ENCODE data around the gene HRCT1.

Gene HRCT1

GRCh38 chr9:35942286-35942685 is 36.3 kb downstream of the HRCT1 start:
- no peak for DNase-seq (ENCODE audit: low read depth, low spot score)

GRCh38 chr9:35944173-35944572 is 38.2 kb downstream of the HRCT1 start:
- DNase-seq (ENCODE audit: low read depth, low spot score) = no peak

DNA sequence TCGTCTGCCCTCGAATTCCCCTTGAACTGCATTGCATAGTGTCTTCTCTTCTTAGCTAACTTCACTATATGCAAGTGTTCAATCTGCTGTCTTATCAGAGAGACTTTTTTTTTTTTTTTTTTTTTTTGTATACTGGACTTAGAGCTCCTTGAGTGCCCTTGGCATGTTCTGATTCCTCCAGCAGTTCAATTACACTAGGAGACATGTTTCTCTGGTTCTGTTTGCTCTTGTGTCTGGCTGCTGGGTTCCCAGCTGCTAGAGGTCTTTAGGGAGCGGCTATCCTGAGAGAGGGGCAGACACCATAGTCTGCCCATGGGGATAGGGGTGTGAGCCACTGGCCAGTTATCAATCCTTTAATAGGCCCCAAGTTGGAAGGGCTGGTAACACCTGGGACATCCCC is 38.8 kb downstream of the HRCT1 start:
- no peak for DNase-seq (ENCODE audit: low read depth, low spot score)

GRCh38 chr9:35945341-35946018 is 39.5 kb downstream of the HRCT1 start:
- peak; percentile 31 for DNase-seq (ENCODE audit: low read depth, low spot score)

GRCh38 chr9:35948451-35948850 is 42.4 kb downstream of the HRCT1 start:
- no peak for DNase-seq (ENCODE audit: low read depth, low spot score)

DNA sequence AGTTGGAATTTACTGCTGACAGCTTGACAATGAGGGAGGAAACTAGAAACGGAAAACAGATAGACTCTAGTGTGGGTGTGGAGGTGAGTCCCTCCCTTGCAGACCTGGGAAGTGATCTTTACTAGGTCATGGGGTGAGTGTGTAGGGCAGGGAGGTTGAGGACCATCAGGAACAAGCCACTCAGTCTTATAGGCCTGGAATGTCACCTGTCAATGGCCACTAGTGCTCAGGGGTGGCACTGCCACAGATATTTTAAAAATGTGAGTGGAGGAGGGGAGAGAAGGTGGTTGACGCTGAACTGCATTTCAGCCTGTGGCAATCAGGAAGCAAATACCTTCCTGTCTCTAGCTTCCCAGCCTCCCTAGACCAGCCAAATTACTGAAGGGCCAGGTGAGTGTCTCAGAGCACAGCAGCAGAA is 42.9 kb downstream of the HRCT1 start:
- no peak for DNase-seq (ENCODE audit: low read depth, low spot score)

DNA sequence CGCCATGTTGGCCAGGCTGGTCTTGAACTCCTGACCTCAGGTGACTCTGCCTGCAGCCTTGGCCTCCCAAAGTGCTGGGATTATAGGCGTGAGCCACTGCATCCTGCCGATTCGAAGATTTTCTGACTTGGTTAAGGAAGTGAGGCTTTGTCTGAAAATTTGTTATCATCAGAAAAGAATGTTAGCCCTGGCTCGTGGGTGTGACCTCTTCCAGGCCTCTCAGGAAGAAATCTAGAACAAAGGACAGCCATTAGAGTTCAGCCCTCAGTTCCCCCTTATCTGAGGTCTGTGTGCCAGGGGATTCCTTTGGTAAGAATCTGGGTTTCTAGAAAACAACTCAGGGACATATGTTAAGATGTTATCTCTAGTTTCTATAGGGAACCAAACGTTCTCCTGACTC is 45.7 kb downstream of the HRCT1 start:
- DNase-seq (ENCODE audit: low read depth, low spot score) = no peak

DNA sequence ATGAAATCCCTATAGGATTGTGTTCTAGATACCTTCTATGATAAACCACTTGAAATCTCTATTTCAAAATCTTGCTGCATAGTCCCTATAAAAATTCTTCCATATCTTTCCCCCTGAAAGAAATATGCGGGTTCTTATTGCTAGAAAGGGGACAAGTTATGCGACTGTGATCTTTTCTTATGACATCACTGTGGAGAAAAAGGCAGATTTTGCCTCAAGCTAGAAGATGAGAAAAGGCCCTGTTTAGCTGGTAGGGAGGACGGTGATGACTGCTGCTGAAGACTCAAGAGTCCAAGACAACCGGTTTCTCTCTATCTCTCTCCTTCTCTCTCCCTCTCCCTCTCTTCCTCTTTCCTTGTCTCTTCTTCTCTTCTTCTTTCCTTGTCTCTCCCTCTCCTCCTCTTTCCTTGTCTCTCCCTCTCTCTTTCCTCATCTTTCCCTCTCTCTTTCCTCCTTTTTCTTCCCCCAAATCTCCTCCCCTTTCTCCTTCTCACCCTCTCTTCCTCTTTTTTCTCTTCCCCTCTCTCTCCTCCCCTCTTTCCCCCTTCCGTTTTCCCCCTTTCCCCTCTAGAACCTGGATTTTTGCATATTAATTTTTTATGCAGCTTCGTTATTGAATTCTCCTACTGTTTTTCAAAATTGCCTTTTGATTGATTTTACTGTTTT is 46.7 kb downstream of the HRCT1 start:
- DNase-seq (ENCODE audit: low read depth, low spot score) = no peak

GRCh38 chr9:35954942-35955546 is 49.0 kb downstream of the HRCT1 start:
- no peak for DNase-seq (ENCODE audit: low read depth, low spot score)

GRCh38 chr9:35956651-35957050 is 50.6 kb downstream of the HRCT1 start:
- no peak for DNase-seq (ENCODE audit: low read depth, low spot score)

Data from activated naive CD8-positive, alpha-beta T cell treated with anti-CD3 and anti-CD28 coated beads, Interleukin-2, amount 50 U/mL, for 16 hours (primary cell).